Mucosa of rectum (tissue), 2 donors: ENCODE data around the gene ELOVL5.

ENCODE experiments used
- H3K27ac ChIP-seq, 2 donors: one replicate each; pipeline ENCODE4 v1.7.0; 2013; ENCODE audit warnings: inconsistent platforms in 2 of 2, low read depth in 2 of 2, low read length in 2 of 2
- H3K27me3 ChIP-seq, 2 donors: one replicate each; pipeline ENCODE4 v1.7.0; 2013; ENCODE audit warnings: low read length in 2 of 2; ENCODE audit not compliant: control insufficient read depth in 2 of 2, insufficient read depth in 2 of 2
- H3K36me3 ChIP-seq, 2 donors: one replicate each; pipeline ENCODE4 v1.7.0; 2013; ENCODE audit warnings: low read length in 2 of 2; ENCODE audit not compliant: control insufficient read depth in 2 of 2, insufficient read depth in 2 of 2
- H3K4me1 ChIP-seq, 2 donors: one replicate each; pipeline ENCODE4 v1.7.0; 2013; ENCODE audit warnings: low read length in 2 of 2, mild to moderate bottlenecking in 1 of 2; ENCODE audit not compliant: control insufficient read depth in 2 of 2, insufficient read depth in 2 of 2
- H3K4me3 ChIP-seq, 2 donors: one replicate each; pipeline ENCODE4 v1.7.0; 2013; ENCODE audit warnings: low read length in 2 of 2
- H3K9ac ChIP-seq, 2 donors: one replicate each; pipeline ENCODE4 v1.7.0; 2013; ENCODE audit warnings: low read length in 2 of 2, low read depth in 1 of 2, mild to moderate bottlenecking in 1 of 2
- H3K9me3 ChIP-seq, 2 donors: one replicate each; pipeline ENCODE4 v1.7.0; 2013; ENCODE audit warnings: low read length in 2 of 2; ENCODE audit not compliant: control insufficient read depth in 2 of 2
- donor health status: healthy.
- donor health status: Normal muscosa, but diverticular disease.

ELOVL5 gene

GRCh38 chr6:53264337-53264736 is 84.4 kb downstream of the ELOVL5 start:
- Histone ChIP-seq H3K9me3 (no peaks in the 10 kb centered on the region), H3K4me3 (no peak overlapping the region), H3K4me1 (no peaks in the 10 kb centered on the region), H3K36me3 (peaks cover 2 to 11% of the 10 kb centered on the region in 2 donors), H3K9ac (no peak overlapping the region), H3K27ac (no peak overlapping the region), H3K27me3 (no peaks in the 10 kb centered on the region)

GRCh38 chr6:53263917-53264316 is 84.8 kb downstream of the ELOVL5 start:
- no peaks in the 10 kb centered on the region for H3K9me3 ChIP-seq
- H3K9ac ChIP-seq, result no peak overlapping the region
- no peaks in the 10 kb centered on the region for H3K27me3 ChIP-seq
- no peaks in the 10 kb centered on the region for H3K4me1 ChIP-seq
- no peak overlapping the region for H3K4me3 ChIP-seq
- H3K27ac ChIP-seq, result no peak overlapping the region
- H3K36me3 ChIP-seq, result peaks cover 1 to 11% of the 10 kb centered on the region in 2 donors

GRCh38 chr6:53259860-53260580 is 88.7 kb downstream of the ELOVL5 start:
- H3K4me3 ChIP-seq, result no peak overlapping the region
- H3K36me3 ChIP-seq, result peaks cover 0 to 7% of the 10 kb centered on the region in 2 donors

GRCh38 chr6:53258774-53259155 is 90.0 kb downstream of the ELOVL5 start:
- no peaks in the 10 kb centered on the region for H3K27me3 ChIP-seq
- no peak overlapping the region for H3K9ac ChIP-seq
- H3K36me3 ChIP-seq, result peaks cover 0 to 7% of the 10 kb centered on the region in 2 donors
- no peaks in the 10 kb centered on the region for H3K9me3 ChIP-seq
- no peak overlapping the region for H3K4me3 ChIP-seq
- no peaks in the 10 kb centered on the region for H3K4me1 ChIP-seq
- no peak overlapping the region for H3K27ac ChIP-seq

More at GRCh38 chr6:53259860-53260580, 88.7 kb downstream of the ELOVL5 start:
- no peaks in the 10 kb centered on the region for H3K9me3 ChIP-seq
- H3K4me1 ChIP-seq, result no peaks in the 10 kb centered on the region
- H3K27ac ChIP-seq, result no peak overlapping the region
- no peaks in the 10 kb centered on the region for H3K27me3 ChIP-seq
- no peak overlapping the region for H3K9ac ChIP-seq

GRCh38 chr6:53258076-53258773 is 90.5 kb downstream of the ELOVL5 start:
- H3K27me3 ChIP-seq, result no peaks in the 10 kb centered on the region
- no peak overlapping the region for H3K4me3 ChIP-seq
- H3K27ac ChIP-seq, result no peak overlapping the region
- H3K9ac ChIP-seq, result no peak overlapping the region
- peaks cover 0 to 7% of the 10 kb centered on the region in 2 donors for H3K36me3 ChIP-seq
- H3K4me1 ChIP-seq, result no peaks in the 10 kb centered on the region
- H3K9me3 ChIP-seq, result no peaks in the 10 kb centered on the region

DNA sequence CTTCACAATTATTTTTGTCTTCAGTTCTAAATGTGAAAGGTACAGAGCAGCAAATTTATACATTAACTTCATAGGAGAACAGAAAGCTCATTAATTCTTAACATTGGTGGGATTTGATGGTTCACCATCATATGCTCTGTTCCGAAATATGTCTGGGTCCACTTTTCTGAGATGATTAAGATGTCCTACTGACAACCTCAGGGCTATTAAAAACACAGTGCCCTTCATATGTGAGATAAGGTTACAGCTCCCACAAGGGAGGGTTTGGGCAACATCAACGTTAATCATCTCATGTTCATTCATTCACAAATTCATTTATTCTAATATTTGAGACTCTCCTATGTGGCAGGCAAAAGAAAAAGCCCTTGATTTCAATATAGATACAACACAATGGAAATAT is 91.2 kb downstream of the ELOVL5 start:
- Histone ChIP-seq H3K36me3 (peaks cover 0 to 7% of the 10 kb centered on the region in 2 donors), H3K4me1 (no peaks in the 10 kb centered on the region), H3K27ac (no peak overlapping the region)

GRCh38 chr6:53257001-53257400 is 91.7 kb downstream of the ELOVL5 start:
- Histone ChIP-seq H3K27me3 (no peaks in the 10 kb centered on the region), H3K9me3 (no peaks in the 10 kb centered on the region), H3K4me1 (no peaks in the 10 kb centered on the region), H3K27ac (no peak overlapping the region), H3K9ac (no peak overlapping the region), H3K36me3 (peaks cover 0 to 7% of the 10 kb centered on the region in 2 donors), H3K4me3 (no peak overlapping the region)

More for the DNA sequence above, 91.2 kb downstream of the ELOVL5 start:
- Histone ChIP-seq H3K4me3 (no peak overlapping the region), H3K9me3 (no peaks in the 10 kb centered on the region), H3K27me3 (no peaks in the 10 kb centered on the region), H3K9ac (no peak overlapping the region)

- Histone ChIP-seq H3K9ac (no peak overlapping the region), H3K4me3 (no peak overlapping the region), H3K27me3 (no peaks in the 10 kb centered on the region), H3K27ac (no peak overlapping the region), H3K36me3 (no peaks in the 10 kb centered on the region), H3K9me3 (no peaks in the 10 kb centered on the region), H3K4me1 (no peaks in the 10 kb centered on the region)
These were observed 96.5 kb downstream of the ELOVL5 start for GRCh38 chr6:53252177-53252692.

DNA sequence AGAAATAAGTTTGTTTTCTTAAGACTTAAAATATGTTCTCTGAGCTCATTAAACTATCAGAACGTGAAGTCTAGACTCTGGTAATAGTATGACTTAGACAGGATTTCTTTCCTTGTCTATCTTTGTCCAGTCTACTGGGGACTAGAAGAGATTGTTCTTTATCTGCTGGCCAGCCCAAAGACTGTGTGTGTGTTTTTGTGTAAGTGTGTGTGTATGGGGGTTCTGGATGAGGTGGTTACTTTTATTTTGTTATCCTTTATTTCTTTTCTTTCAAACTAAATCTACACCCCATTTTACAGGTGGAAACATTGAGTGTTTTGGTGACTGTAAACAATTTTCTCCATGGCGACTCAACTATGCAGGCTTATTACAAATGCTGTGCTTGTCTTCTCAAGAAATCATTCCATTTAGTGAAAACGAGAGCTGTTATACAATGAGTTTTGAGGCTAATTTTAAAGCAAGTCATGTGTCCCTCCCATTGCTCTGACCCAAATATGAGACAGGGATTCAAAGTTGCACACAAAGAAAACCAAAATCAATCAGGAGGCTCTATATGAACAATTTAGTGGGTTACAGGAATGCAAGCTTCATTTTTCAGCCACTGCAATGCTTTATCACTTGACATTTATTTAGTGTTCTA is 97.6 kb downstream of the ELOVL5 start:
- H3K27ac ChIP-seq, result no peak overlapping the region
- H3K36me3 ChIP-seq, result no peaks in the 10 kb centered on the region
- no peaks in the 10 kb centered on the region for H3K27me3 ChIP-seq
- H3K9me3 ChIP-seq, result no peaks in the 10 kb centered on the region
- no peak overlapping the region for H3K4me3 ChIP-seq
- no peaks in the 10 kb centered on the region for H3K4me1 ChIP-seq
- H3K9ac ChIP-seq, result no peak overlapping the region
